Ovary (tissue), 9 donors: ENCODE measurements around the gene TMA7B. TPM values are rescaled to one million over a fixed set of nuclear protein-coding genes. Genes with fewer than 3 reads are reported as not detected.

Source experiments
- DNase-seq, 5 donors: peaks; one replicate each; pipeline ENCODE4 v3.0.0-alpha.2; 2019 to 2020
- H3K27ac ChIP-seq, 2 donors: fragments of 200-600 bp; one replicate each; pipeline versions ENCODE4 v1.5.1 to v1.8.0; 2019 to 2022
- H3K27me3 ChIP-seq: fragments of 200-600 bp; one replicate; pipeline ENCODE4 v1.8.0; 2022
- H3K36me3 ChIP-seq: fragments of 200-600 bp; sonication (generic); one replicate; pipeline ENCODE4 v1.5.1; 2019
- H3K4me1 ChIP-seq: one replicate; pipeline ENCODE4 v1.8.1; 2013; ENCODE audit warnings: mild to moderate bottlenecking, moderate library complexity; ENCODE audit not compliant: insufficient read depth
- H3K4me3 ChIP-seq: fragments of 200-600 bp; sonication (generic); one replicate; pipeline ENCODE4 v1.5.1; 2017
- H3K9me3 ChIP-seq, 2 donors: fragments of 200-600 bp in 1 of 2; sonication (generic) in 1 of 2; one replicate each; pipeline versions ENCODE4 v1.5.1 to v1.8.1; 2013 to 2019; ENCODE audit warnings: mild to moderate bottlenecking in 1 of 2, moderate library complexity in 1 of 2
- CTCF ChIP-seq, 3 donors: fragments of 450-650 bp in 2 of 3; fragments of 200-600 bp in 1 of 3; IDR thresholded peaks; one replicate each; pipeline versions ENCODE4 v1.5.1 to v1.8.0; 2016 to 2022; ENCODE audit warnings: antibody characterized with exemption in 3 of 3, mild to moderate bottlenecking in 1 of 3
- EP300 ChIP-seq: sonication (generic); formaldehyde crosslinking; IDR thresholded peaks from one replicate; pipeline ENCODE4 v1.6.1; 2017; ENCODE audit warnings: antibody characterized with exemption
- POLR2A ChIP-seq: fragments of 450-650 bp; IDR thresholded peaks from one replicate; pipeline ENCODE4 v1.6.1; 2017; ENCODE audit warnings: antibody characterized with exemption, mild to moderate bottlenecking, moderate library complexity
- WGBS, 3 donors: extraction: QIAGEN DNeasy Blood & Tissue Kit in 1 of 3; methylation state at CpG; one replicate each; pipeline versions ENCODE4 v1.1.5 to v1.1.7; 2013 to 2017; 5-methylcytosine and 5-hydroxymethylcytosine counted together
- intact Hi-C, 4 donors: fragments of 100-400 bp; cut with DNase I; formaldehyde crosslinking; loops; one replicate each; pipeline versions ENCODE4 v1.11.0 to v1.15.1; 2022 to 2023
- polyA plus RNA-seq, 2 donors: library from polyadenylated mRNA; stranded (reverse); fragments of 200-250 nt in 1 of 2; fragments of 350-450 nt in 1 of 2; fragmentation: Illumina TruSeq in 1 of 2; extraction: RNeasy Lipid Tissue Mini Kit (QIAGEN cat#74804) in 1 of 2; gene quantifications; one replicate each; pipeline ENCODE4 v1.2.3, GENCODE V29; 2013 to 2014
- total RNA-seq, 7 donors: library from RNA; depleted of rRNA in 2 of 7; stranded (reverse); fragments of >200 nt in 2 of 7; fragmentation: NEBNext Ultra II Directional in 3 of 7; extraction: Animal tissue kit (Norgen Biotek cat#: 25700) in 3 of 7; gene quantifications; one replicate each; pipeline versions ENCODE4 v1.1.0 to v1.2.4, GENCODE V29; 2016 to 2023
- donor health status: DM: no; HTN: no; CAD: no; lungs with moderate emphysema.
- donor health status: DM: no; HTN: no; CAD: no.
- donor health status: Bipolar disorder and iron deficiency.
- donor health status: DM: yes; HTN: yes; CAD: no.
- donor health status: DM: no; HTN: no; CAD: no.
- donor health status: DM: yes; HTN: yes; CAD: no.

Gene TMA7B
- total and polyA plus RNA-seq, 9 donors: not detected

DNA sequence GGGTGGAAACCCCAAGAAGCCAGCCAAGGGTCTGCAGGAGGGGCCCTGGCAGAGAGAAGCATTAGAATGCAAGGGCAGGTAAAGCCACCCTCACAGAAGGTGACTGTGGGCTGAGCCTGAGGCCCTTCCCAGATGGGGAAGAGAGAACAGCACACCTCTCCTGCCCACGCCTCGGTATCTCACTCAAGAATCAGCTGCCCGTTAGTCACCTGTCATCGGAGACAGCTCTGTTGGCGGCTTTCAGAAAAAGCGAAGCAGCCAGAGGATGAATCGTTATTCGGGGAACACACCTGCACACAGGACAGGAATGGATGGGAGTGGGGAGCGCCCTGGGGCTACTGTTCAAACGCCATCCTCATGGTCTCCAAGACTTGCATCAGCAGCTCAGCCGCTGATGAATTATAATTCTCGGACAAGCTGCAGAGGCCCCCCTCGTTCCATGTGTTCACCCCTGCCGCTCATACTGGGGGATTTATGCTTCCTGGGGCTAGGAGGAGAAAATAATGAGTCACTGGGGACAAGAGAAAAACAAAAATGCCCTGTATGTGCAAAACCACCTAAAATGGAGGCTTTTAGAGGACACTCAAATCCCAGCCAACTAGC, 21.6 kb upstream of the TMA7B start:
- 66 to 76% (median 68%) methylated on average over 14 of the region's 14 CpGs for WGBS, 3 donors
- Histone ChIP-seq H3K4me1 (no peaks in the 10 kb centered on the region), H3K27ac (no peak overlapping the region), H3K4me3 (no peak overlapping the region), H3K36me3 (no peaks in the 10 kb centered on the region), H3K9me3 (no peaks in the 10 kb centered on the region), H3K27me3 (no peaks in the 10 kb centered on the region)
- no peak for TF ChIP-seq EP300
- intact Hi-C loops: no loop called here
- DNase-seq: no peak

DNA sequence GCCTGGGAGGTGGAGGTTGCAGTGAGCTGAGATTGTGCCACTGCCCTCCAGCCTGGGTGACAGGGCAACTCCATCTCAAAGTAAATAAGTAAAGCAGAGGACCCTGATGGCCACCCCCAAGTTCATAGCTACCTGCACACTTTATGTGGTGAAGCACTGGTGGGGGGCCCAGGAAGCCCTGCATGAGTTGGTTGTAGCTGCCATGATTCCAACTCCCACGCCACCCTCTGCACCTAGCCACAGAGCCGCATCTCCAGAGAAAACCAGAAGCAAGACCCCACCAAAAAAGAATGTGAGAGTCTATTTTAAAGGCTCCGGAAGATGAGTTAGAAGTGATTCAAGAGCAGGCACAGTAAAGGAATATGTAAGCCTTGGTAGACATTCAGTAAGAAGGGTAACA, 20.4 kb upstream of the TMA7B start:
- Histone ChIP-seq H3K36me3 (no peaks in the 10 kb centered on the region), H3K27me3 (no peaks in the 10 kb centered on the region), H3K4me1 (no peaks in the 10 kb centered on the region), H3K4me3 (no peak overlapping the region), H3K27ac (no peak overlapping the region), H3K9me3 (no peaks in the 10 kb centered on the region)
- TF ChIP-seq POLR2A: no peak
- TF ChIP-seq CTCF (IDR thresholded peaks at IDR 0.05): no peak
- TF ChIP-seq EP300: no peak
- DNase-seq: no peak
- WGBS, 3 donors: 94 to 100% (median 98%) methylated on average over 3 of the region's 3 CpGs
- intact Hi-C loops: no loop called here

GRCh38 chr22:39940757-39941305, 19.4 kb upstream of the TMA7B start:
- H3K27ac ChIP-seq: no peak overlapping the region
- no peaks in the 10 kb centered on the region for H3K9me3 ChIP-seq
- intact Hi-C loops: no loop called here
- no peaks in the 10 kb centered on the region for H3K4me1 ChIP-seq
- no peaks in the 10 kb centered on the region for H3K27me3 ChIP-seq
- WGBS, 3 donors: 69 to 74% (median 72%) methylated on average over 9 of the region's 9 CpGs
- H3K4me3 ChIP-seq: no peak overlapping the region
- TF ChIP-seq POLR2A (no peak), CTCF (IDR thresholded peaks at IDR 0.05) (no peak), EP300 (no peak)
- no peaks in the 10 kb centered on the region for H3K36me3 ChIP-seq
- DNase-seq: no peak

- intact Hi-C loops: no loop called here
- no peak overlapping the region for H3K27ac ChIP-seq
- H3K4me1 ChIP-seq: no peaks in the 10 kb centered on the region
- no peak for TF ChIP-seq EP300
- TF ChIP-seq POLR2A: no peak
- no peak for TF ChIP-seq CTCF (IDR thresholded peaks at IDR 0.05)
- 63 to 79% (median 66%) methylated on average over 2 of the region's 2 CpGs for WGBS, 3 donors
- H3K4me3 ChIP-seq: no peak overlapping the region
- no peaks in the 10 kb centered on the region for H3K27me3 ChIP-seq
- no peak for DNase-seq
- no peaks in the 10 kb centered on the region for H3K9me3 ChIP-seq
- no peaks in the 10 kb centered on the region for H3K36me3 ChIP-seq
These were observed 18.6 kb upstream of the TMA7B start for GRCh38 chr22:39941601-39942000.

- TF ChIP-seq POLR2A (no peak), EP300 (no peak), CTCF (IDR thresholded peaks at IDR 0.05) (no peak)
- Histone ChIP-seq H3K36me3 (no peaks in the 10 kb centered on the region), H3K4me3 (no peak overlapping the region), H3K4me1 (no peaks in the 10 kb centered on the region), H3K9me3 (no peaks in the 10 kb centered on the region), H3K27me3 (no peaks in the 10 kb centered on the region), H3K27ac (no peak overlapping the region)
- 80 to 85% (median 82%) methylated on average over 8 of the region's 8 CpGs for WGBS, 3 donors
- DNase-seq: no peak
- intact Hi-C loops: no loop called here
These were observed 17.6 kb upstream of the TMA7B start for GRCh38 chr22:39942439-39943230.
